ENCODE data around the gene INAVA.
"Not testable (repeated sequence)": the region's sequence is repeated elsewhere in the genome, so short reads cannot be mapped to it uniquely, and the experiment has no call there.

INAVA gene

DNA sequence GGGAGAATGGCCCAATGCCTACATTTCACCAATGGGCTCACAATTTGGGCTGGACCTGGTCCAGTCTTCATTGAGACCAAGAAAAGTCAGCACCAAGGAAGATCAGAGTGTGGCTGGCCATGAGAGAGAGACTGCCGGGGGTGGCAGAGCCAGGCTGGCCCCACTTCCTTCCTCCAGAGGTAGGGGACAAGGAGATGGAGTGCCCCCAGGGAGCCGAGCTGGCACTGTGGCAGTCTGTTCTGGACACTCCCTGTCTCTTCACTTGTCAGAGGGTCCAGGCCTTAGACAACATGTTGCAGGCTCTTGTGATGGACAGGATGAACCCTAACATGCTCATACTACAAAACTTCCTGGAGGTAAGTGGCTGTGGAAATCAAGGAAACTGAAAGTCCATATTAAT, 27.7 kb downstream of the INAVA start:
- DNase-seq, result no peak

DNA sequence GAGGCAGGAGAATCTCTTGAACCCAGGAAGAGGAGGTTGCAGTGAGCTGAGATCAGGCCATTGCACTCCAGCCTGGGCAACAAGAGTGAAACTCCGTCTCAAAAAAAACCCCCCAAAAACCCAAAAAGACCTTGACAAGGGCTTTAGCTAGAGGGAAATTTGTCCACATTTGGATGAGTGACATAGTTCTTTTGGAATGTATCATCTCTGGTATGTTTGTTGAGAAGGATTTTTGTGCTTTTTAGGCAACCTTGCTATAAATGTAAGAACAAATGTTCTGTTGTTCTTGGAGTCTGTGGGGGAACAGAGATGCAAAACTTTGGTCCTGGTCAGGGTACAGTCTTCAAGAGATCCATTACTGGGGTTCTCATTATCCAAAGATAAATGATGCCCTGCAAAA, 28.9 kb downstream of the INAVA start:
- DNase-seq, result no peak

DNA sequence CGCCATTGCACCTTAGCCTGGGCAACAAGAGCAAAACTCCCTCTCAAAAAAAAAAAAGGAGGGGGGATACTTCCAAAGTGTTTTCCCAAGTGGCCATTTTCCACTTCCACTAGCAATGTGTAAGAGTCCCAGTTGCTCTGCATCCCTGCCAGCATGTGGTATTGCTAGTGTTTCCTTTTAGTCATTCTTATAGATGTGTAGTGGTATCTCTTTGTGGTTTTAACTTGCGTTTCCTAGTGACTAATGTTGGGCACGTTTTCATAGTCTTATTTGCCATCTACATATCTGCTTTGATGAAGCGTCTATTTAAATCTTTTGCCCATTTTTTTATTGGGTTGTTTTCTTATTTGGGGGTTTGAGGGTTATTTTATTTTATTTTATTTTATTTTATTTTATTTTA, 31.1 kb downstream of the INAVA start:
- DNase-seq, result no peak

DNA sequence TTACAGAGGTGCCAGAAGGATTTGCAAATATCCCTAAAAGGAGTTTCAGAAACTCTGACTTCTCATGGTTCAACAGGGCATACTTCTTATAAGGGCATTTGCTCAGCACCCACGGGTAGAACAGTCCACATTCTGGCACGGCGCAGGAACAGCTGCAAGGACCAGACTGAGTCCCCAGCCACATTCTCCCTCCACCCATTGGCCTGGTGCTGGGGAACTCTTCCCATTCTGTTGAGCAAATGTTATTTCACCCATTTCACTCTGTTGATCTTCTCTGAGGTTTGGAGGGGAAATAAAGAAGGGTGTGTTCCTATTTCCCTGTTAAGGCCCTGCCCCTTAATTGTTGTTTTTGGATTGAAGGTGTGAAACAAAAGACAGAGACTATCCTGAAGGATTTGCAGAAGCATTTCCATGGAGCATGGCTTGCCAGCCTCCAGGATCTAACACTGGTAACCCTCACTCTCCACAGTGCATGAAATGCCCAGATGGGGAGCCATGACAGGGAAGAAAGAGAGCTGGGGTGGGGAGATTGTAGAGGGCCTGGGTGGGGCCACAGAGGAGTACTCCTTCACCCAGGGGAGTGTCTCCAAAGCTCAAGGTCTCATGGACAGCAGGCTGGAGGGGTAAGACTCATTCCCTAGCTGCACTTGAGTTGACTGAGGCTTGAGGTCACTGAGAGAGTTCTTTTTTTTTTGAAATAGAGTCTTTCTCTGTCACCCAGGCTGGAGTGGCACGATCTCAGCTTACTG, 35.0 kb downstream of the INAVA start:
- DNase-seq, result no peak

DNA sequence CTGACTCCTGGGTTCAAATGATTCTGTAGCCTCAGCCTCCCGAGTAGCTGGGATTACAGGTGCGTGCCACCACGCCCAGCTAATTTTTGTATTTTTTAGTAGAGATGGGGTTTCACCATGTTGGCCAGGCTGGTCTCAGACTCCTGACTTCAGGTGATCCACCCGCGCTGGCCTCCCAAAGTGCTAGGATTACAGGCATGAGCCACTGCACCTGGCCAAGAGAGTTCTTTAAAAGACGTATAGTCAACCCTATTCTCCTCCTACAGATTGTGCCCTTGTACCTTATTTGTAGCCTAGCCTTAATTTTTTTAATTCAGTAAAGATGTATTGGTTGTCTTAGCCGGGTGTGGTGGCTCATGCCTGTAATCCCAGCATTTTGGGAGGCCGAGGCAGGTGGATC, 35.6 kb downstream of the INAVA start:
- DNase-seq, result not testable (repeated sequence)

DNA sequence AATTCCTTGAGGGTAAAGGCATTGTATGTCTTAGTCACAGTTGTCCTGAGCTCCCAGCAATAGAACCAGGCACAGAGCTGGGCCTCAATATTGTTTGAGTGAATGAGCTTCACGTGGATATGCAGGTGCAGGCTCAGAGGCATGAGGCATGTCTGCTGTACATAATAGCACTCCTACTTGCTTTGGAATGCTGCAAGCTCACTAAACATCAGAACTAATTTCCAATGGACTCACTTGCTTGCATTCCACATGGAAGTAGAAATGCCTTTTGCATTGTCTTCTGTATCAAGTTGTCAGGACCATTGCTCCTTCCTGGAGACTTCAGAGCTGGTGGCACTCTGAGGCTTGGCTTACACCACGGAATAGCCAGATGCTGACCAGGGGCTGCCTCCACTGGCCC, 37.1 kb downstream of the INAVA start:
- no peak for DNase-seq

DNA sequence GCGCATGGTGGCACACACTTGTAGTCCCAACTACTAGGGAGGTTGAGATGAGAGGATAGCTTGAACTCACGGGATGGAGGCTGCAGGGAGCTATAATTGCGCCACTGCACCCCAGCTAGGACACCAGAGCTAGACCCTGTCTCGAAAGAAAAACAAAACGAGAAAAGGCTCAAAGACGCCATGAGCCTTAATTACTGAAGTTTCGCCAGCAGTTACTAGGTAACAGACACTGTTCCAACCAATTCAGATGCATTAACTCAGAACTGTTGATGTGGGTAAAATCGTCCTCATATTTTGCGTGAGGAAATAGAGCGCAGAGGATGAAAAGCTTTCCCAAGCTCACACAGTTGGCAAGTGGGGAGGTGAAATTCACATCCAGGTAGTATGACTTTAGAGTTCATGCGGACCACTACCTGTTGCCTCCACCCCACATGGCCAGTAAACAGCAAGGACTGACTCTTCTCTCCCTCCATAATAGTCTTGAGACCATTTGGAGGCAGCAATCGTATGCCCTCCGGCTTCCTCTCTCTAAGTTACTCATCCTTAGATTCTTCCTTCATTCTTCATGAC, 40.1 kb downstream of the INAVA start:
- DNase-seq, result no peak

DNA sequence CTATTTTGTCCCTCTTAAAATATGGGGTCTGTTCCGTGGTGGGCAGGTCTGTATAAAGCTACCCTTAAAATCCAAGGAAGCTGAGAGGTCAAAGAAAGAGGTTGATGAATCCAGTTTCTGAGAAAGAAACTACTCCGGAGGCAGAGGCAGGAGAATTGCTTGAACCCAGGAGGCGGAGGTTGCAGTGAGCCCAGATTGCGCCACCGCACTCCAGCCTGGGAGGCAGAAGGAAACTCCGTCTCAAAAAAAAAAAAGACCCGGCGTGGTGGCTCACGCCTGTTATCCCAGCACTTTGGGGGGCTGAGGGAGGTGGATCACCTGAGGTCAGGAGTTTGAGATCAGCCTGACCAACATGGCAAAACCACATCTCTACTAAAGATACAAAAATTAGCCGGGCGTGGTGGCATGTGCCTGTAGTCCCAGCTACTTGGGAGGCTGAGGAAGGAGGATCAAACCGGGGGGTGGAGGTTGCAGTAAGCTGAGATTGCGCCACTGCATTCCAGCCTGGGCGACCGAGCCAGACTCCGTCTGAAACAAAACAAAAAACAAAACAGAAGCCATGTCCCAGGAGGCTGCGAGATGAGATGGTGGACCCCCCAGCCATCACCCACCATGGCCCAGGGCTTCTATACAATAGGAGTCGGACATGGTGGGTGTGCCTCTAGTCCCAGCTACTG, 40.7 kb downstream of the INAVA start:
- DNase-seq, result not testable (repeated sequence)

DNA sequence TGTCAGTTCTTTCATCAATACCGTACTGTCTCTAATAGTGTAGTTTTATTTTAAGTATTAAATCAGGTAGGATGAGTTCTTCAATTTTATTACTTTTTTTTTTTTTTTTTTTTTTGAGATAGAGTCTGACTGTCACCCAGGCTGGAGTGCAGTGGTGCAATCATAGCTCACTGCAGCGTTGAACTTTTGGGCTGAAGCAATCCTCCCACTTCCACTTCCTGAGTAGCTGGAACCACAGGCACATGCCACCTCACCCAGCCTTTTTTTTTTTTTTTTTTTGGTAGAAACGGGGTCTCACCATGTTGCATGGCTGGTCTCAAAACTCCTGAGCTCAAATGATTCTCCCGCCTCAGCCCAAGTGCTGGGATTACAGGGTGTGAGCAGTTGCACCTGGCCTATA, 44.3 kb downstream of the INAVA start:
- no peak for DNase-seq

DNA sequence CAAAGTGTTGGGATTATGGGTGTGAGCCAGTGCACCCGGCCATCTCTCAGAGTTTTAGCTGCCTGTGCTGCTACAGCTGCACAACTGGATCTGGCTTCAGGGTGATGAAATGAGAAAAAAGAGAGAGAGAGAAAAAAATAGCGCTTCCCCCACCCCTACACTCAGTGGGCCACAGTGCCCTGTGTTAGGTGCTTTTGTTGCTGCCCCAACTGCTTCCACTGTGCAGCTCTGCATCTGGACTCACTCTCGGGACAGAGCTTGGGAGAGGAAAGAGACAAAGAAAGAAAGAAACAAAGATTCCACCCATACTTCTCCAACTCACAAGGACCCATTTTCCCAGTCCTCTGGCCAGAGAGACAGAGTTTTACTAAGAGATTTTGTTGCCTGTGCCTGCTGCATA, 50.4 kb downstream of the INAVA start:
- no peak for DNase-seq

DNA sequence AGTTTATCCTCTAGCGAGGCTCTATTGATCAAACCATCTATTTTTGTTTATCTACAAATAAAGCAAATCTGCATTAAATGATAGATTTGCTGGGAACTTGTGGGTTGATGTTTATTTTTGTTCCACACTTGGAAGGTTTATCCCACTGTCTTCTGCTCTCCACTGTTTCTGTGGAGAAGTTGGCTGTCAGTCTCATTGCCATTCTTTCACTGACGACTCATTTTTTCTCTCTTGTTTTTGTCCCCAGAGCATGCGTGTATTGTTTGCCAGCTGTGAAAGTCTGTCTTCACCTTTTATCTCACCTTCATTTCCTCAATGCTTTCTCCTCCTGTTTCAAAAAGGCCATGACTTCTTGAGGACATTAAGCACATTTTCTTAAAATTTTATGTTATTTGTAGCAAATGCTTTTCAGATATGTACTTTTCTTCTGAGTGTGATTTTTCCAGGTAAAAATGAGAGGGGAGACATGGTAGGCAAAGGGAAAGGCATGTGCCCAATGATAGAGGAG, 52.4 kb downstream of the INAVA start:
- DNase-seq, result no peak

DNA sequence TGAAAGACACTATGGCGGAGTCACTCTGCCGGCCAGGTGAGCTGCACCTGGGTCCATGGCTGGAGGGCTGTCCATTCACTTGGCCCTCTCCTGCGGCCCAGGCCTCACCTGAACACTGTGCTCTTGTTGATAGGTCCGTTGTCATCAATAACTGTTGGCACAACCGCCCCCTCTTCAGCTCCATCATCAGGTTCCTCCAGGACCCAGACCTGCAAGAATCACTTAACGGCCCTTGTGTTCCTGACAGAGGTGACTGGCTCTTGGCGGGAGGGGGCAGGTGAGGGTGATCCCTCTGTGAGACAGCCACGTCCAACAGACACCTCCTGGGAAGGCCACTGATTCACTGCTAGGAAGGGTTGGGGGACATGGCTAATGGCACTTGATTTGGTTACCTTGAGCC, 54.9 kb downstream of the INAVA start:
- DNase-seq, result no peak

DNA sequence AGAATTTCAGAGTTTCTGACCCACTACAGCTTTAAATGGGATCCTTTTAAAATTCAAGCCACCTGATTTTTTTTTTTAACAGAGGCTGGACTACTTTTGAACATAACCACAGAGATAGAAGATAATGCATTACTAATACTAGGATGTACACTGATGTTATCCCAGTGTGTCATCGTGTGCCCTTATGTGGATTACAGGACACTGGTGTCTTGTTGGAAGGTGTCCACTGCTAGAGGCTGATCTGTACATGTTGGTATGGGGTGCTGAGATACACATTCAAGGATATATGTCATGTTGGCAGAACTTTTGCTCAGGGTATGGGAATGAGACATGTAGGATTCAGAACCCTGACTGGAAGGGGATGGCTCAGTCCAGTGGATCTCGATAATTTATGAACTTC, 56.3 kb downstream of the INAVA start:
- no peak for DNase-seq

DNA sequence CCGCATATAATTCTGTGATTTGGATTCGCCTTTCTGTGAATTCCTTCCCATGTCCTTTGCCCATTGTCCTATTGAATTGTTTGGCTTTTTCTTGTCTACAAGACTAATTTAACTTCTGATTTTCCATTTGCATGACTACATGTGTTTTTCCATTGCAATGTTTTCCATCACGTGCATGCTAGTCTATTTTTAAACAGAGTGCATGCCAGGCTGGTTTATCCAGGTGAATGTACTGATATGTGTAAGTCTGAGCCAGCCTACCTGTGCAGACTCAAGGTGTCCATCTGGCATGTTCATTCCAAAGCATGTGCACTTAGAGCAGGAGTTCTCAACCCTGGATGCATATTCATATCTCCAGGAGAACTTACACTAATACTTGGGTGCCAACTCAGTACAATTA, 59.7 kb downstream of the INAVA start:
- DNase-seq, result no peak

DNA sequence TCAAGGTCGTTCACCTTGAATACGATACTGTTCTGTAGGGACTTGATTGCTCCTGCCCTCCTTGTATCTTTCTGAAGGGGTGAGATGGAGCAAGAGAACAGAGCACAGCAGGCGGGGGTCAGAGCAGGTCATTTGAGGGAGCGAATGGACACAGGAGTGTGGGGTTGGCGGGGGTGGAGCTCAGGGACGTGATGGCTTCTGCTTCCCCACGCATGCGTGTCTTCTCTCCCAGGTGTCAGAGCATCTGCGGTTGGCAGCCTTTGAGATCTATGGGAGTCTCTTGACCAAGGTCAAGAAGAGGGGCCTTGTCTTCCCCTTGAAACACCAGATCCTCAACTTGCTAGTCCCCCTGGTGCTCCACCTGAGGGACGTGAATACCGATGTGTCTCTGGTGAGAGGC, 63.9 kb downstream of the INAVA start:
- DNase-seq, result no peak

DNA sequence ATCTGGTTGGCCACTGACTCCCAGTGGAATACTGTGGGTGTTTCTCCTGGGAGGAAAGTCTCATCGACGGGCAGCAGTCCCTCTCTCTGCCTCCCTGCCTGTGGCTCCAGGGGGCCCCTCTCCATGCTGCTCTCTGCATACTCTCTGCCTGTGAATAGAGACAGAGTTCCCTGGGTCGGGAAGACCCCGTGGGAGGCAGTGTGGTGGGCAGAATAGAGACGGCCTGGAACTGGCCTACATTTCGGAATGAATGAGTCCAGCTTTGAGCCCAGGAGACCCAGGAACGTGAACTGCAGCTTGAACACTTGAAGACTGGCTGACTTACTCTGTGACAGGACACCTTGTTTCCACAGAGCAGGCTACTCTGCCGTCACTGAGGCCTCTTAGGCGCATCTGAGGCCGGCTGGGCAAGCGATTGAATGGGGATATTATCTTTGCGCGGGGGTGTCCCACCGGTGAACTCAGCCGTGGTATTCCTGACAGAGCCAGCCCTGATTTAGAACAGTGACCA, 64.8 kb downstream of the INAVA start:
- DNase-seq, result no peak

DNA sequence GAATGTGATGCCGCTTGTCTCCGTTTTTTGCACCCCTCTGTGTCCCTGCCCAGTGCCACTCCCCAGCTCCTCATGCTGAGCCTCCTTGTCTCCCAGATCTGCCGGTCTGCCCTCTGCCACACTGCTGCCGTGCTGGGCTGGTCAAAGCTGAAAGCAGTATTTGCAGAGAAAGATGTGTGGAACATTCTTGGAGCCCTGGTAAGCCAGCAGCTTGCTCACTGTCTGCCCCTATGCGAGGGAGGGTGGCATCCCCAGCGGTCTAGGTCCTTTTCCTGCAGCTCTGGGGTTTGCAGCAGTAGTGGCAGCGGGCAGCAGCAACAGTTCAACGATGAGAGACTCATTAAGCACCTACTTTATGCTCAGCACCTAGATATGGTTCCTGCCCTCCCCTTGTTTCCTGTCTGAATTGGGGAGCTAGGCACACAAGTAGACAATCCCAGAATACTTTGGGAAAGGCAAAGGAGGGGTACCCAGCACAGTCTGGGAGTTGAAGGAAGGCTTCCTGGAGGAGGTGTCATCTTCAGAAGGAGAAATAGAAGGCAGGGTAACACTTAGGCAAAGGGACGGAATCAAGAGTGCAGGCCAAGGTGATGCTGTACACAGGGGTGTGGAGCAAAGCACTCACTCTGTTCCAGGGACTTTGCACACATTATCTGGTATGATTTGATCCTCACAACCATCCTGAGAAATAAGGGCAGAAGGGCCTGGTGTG, 65.7 kb downstream of the INAVA start:
- DNase-seq, result no peak

DNA sequence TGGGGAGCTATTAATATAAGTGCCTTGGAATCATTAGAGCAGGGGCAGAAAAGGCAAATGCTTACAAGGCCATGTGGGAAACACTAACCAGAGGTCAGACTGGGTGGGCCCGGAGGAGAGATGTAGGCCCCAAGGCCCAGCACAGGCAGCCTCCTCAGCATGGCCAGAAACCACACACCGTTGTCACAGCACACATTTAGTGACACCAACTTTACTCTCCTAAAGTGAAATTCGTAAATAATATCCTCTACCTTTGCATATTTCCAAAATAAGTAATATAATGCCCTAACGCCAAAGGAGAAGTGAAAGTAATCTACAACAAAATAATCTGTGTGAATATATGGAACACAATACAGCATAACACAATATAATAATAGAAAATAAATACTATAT, 66.2 kb downstream of the INAVA start:
- no peak for DNase-seq

DNA sequence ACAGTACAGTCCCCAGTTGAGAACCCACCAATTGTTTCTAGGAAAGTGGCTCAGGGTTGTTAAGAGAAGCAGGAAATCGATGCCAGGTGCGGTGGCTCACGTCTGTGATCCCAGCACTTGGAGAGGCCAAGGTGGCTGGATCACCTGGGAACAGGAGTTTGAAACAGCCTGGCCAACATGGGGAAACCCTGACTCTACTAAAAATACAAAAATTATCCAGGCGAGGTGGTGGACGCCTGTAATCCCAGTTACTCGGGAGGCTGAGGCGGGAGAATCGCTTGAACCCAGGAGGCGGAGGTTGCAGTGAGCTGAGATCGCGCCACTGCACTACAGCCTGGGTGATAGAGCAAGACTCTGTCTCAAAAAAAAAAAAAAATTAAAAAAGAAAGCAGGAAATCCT, 67.5 kb downstream of the INAVA start:
- not testable (repeated sequence) for DNase-seq

DNA sequence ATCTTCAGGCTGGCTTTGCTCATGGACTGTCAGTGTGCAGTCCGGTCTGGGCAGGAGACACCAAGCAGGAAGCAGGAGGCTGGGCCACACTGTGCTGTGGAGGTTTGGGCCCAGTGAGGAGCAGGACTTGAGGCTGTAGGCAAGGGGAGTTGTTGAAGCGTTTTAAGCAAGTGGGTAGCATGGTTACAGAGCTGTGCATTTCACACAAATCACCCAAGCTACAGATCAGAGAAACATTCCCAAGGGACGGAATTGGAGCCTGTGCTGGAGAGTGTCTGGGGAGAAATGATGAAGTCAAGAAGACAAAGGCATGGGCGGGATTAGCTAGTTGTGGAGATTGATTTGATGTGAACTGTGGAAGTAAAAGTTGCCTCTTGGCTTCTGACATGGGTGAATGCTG, 67.9 kb downstream of the INAVA start:
- peak; percentile 26 for DNase-seq

DNA sequence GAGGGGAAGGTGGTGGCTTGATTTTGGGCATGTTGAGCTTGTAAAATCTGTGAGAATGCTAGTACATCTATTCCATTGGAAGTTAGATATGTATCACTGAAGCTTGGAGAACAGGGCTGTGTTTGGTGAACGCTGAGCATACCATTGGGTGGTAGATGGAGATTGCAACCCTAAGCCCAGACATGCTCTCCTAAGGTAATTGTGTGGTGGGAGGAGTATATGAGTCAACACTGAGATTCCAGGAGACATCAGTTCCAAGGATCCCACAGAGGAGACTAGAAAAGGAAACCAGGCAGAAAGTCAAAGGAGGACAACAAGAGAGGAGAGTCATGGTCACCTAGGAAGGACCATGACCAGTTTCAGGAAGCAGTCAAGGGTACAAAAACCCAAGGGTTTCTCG, 68.4 kb downstream of the INAVA start:
- DNase-seq, result no peak

DNA sequence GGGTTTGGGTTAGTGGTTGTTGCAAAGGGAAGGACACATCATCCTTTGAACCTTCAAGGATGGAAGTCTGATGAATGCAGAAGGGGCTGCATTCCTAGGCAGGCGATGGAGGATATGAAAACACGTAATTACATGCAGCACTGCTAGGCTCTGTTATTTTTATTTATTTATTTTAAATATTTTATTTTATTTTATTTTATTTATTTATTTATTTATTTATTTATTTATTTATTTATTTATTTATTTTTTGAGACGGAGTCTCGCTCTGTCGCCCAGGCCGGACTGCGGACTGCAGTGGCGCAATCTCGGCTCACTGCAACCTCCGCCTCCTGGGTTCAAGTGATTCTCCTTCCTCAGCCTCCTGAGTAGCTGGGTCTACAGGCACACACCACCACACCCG, 69.2 kb downstream of the INAVA start:
- not testable (repeated sequence) for DNase-seq

Data from NCI-H69 (cell line).